Stimulated activated CD4-positive, alpha-beta T cell treated with anti-CD3 and anti-CD28 coated beads, TNF-alpha, amount 100 ng/mL, for 1 hour (primary cell): ENCODE measurements around the gene SLC46A2.
A peak's percentile ranks its signal among the peaks of the same experiment; 100 is the strongest.

Source experiments
- DNase-seq, 3 donors: peaks; one replicate each; pipeline ENCODE4 v3.0.0-alpha.2; 2020; ENCODE audit warnings: low read depth in 3 of 3, low spot score in 1 of 3

SLC46A2 gene

GRCh38 chr9:112860451-112860850 is 30.2 kb downstream of the SLC46A2 start:
- DNase-seq, result no peak

- DNase-seq, result no peak
These were observed 32.0 kb downstream of the SLC46A2 start for GRCh38 chr9:112858625-112859147.

- DNase-seq, result no peak
These were observed 32.7 kb downstream of the SLC46A2 start for GRCh38 chr9:112858005-112858404.

- DNase-seq, result no peak
These were observed 33.8 kb downstream of the SLC46A2 start for GRCh38 chr9:112856843-112857242.

GRCh38 chr9:112856200-112856599 is 34.5 kb downstream of the SLC46A2 start:
- no peak for DNase-seq

GRCh38 chr9:112854657-112855056 is 36.0 kb downstream of the SLC46A2 start:
- DNase-seq, result no peak

GRCh38 chr9:112853882-112854585 is 36.6 kb downstream of the SLC46A2 start:
- no peak for DNase-seq

- DNase-seq, result no peak
These were observed 37.8 kb downstream of the SLC46A2 start for GRCh38 chr9:112852741-112853504.

- no peak for DNase-seq
These were observed 39.8 kb downstream of the SLC46A2 start for GRCh38 chr9:112850840-112851239.

- DNase-seq, result no peak
These were observed 41.2 kb downstream of the SLC46A2 start for GRCh38 chr9:112849363-112849922.

- DNase-seq, result no peak
These were observed 42.1 kb downstream of the SLC46A2 start for GRCh38 chr9:112848316-112849151.

- DNase-seq, result no peak
These were observed 43.9 kb downstream of the SLC46A2 start for GRCh38 chr9:112846528-112847488.

- DNase-seq, result peak; percentile 40 to 66 (median 44)
These were observed 45.7 kb downstream of the SLC46A2 start for GRCh38 chr9:112844771-112845542.

- no peak for DNase-seq
These were observed 48.1 kb downstream of the SLC46A2 start for GRCh38 chr9:112842555-112842954.

GRCh38 chr9:112841261-112841660 is 49.4 kb downstream of the SLC46A2 start:
- DNase-seq, result no peak

- DNase-seq, result no peak
These were observed 51.3 kb downstream of the SLC46A2 start for GRCh38 chr9:112839331-112839730.

- no peak for DNase-seq
These were observed 52.3 kb downstream of the SLC46A2 start for GRCh38 chr9:112838342-112838741.

GRCh38 chr9:112836394-112836793 is 54.3 kb downstream of the SLC46A2 start:
- no peak for DNase-seq

GRCh38 chr9:112833081-112833480 is 57.6 kb downstream of the SLC46A2 start:
- no peak for DNase-seq
